HFFc6 (cell line): ENCODE results near the gene RAB11FIP3. TPM values are rescaled to one million over a fixed set of nuclear protein-coding genes. Genes with fewer than 3 reads are reported as not detected.

Experiments
- DNase-seq: peaks from one replicate; pipeline ENCODE4 v3.0.0-alpha.2; 2018
- H3K27ac Mint-ChIP-seq: 2 replicates; pipeline ENCODE4 v1.8.0; 2020; ENCODE audit warnings: mild to moderate bottlenecking, mixed read lengths
- H3K27me3 Mint-ChIP-seq: 2 replicates; pipeline ENCODE4 v1.8.0; 2021; ENCODE audit warnings: mild to moderate bottlenecking, moderate library complexity, mixed read lengths; ENCODE audit not compliant: insufficient read depth
- H3K36me3 Mint-ChIP-seq: 2 replicates; pipeline ENCODE4 v1.8.0; 2021; ENCODE audit warnings: low read depth, mixed read lengths
- H3K4me1 Mint-ChIP-seq: 2 replicates; pipeline ENCODE4 v1.8.0; 2020; ENCODE audit warnings: low read depth, mixed read lengths
- H3K4me3 Mint-ChIP-seq: 2 replicates; pipeline ENCODE4 v1.8.0; 2020; ENCODE audit warnings: mild to moderate bottlenecking, moderate library complexity, mixed read lengths
- H3K9me3 Mint-ChIP-seq: 2 replicates; pipeline ENCODE4 v1.8.0; 2020; ENCODE audit warnings: mild to moderate bottlenecking, mixed read lengths
- CTCF ChIP-seq: fragments of 200-600 bp; sonication (generic); IDR thresholded peaks from 2 replicates; pipeline ENCODE4 v1.5.0; 2021; ENCODE audit warnings: antibody characterized with exemption, mild to moderate bottlenecking
- total RNA-seq, 6 experiments: library from RNA; stranded (reverse); fragmentation: NEBNext Ultra II Directional; extraction: Animal tissue kit (Norgen Biotek cat#: 25700); gene quantifications; 2 replicates in 1 of 6; 3 replicates in 5 of 6; pipeline ENCODE4 v1.2.3, GENCODE V29; 2021

RAB11FIP3 gene
- total RNA-seq, 6 experiments from 2014 or later, result 30.3 to 36.9 (median 33.9) TPM

- Mint-ChIP-seq H3K36me3 (peaks cover 8% of the 10 kb centered on the region), H3K9me3 (no peaks in the 10 kb centered on the region), H3K4me1 (peaks cover 10% of the 10 kb centered on the region), H3K27me3 (peaks cover 4% of the 10 kb centered on the region; the same call in 1 of the 2 replicates), H3K27ac (peak within 1 kb of the TSS; percentile 78), H3K4me3 (peak within 1 kb of the TSS; percentile 89)
- peak; percentile 79 for DNase-seq
- peak; percentile 73 for TF ChIP-seq CTCF
Measured at GRCh38 chr16:401468-402348, 23.7 kb upstream of the RAB11FIP3 start, which contains the start of gene DECR2. Gene DECR2, plus strand, starts transcription at chr16:401885. Its CDS starts 79 bp downstream, at chr16:401964.

GRCh38 chr16:404971-405486 is 20.4 kb upstream of the RAB11FIP3 start:
- peaks cover 8% of the 10 kb centered on the region for H3K4me1 Mint-ChIP-seq
- no peaks in the 10 kb centered on the region for H3K9me3 Mint-ChIP-seq
- peaks cover 2% of the 10 kb centered on the region; the same call in 1 of the 2 replicates for H3K27me3 Mint-ChIP-seq
- DNase-seq, result no peak
- H3K36me3 Mint-ChIP-seq, result peaks cover 7% of the 10 kb centered on the region
- no peak overlapping the region for H3K27ac Mint-ChIP-seq
- no peak for TF ChIP-seq CTCF
- no peak overlapping the region for H3K4me3 Mint-ChIP-seq

- TF ChIP-seq CTCF, result no peak
- Mint-ChIP-seq H3K27ac (no peak overlapping the region), H3K36me3 (no peaks in the 10 kb centered on the region; the same call in 1 of the 2 replicates), H3K4me1 (no peaks in the 10 kb centered on the region), H3K9me3 (no peaks in the 10 kb centered on the region), H3K27me3 (peaks cover 2% of the 10 kb centered on the region), H3K4me3 (no peak overlapping the region)
- DNase-seq, result no peak
Measured at GRCh38 chr16:405548-406506, 19.6 kb upstream of the RAB11FIP3 start.

GRCh38 chr16:407253-407652 is 18.2 kb upstream of the RAB11FIP3 start:
- H3K9me3 Mint-ChIP-seq, result no peaks in the 10 kb centered on the region
- TF ChIP-seq CTCF, result no peak
- no peaks in the 10 kb centered on the region for H3K4me1 Mint-ChIP-seq
- H3K27me3 Mint-ChIP-seq, result no peaks in the 10 kb centered on the region; the same call in 1 of the 2 replicates
- H3K4me3 Mint-ChIP-seq, result no peak overlapping the region
- H3K27ac Mint-ChIP-seq, result no peak overlapping the region
- no peak for DNase-seq
- H3K36me3 Mint-ChIP-seq, result no peaks in the 10 kb centered on the region; the same call in 1 of the 2 replicates

- Mint-ChIP-seq H3K27ac (no peak overlapping the region), H3K9me3 (no peaks in the 10 kb centered on the region), H3K4me1 (no peaks in the 10 kb centered on the region), H3K27me3 (no peaks in the 10 kb centered on the region; the same call in 1 of the 2 replicates), H3K36me3 (no peaks in the 10 kb centered on the region; the same call in 1 of the 2 replicates), H3K4me3 (no peak overlapping the region)
- no peak for TF ChIP-seq CTCF
- DNase-seq, result no peak
Measured at GRCh38 chr16:410516-411178, 14.8 kb upstream of the RAB11FIP3 start.
